Measurements from ENCODE around the gene USP35.

GRCh38 chr11:78199015-78199652, 10.4 kb downstream of the USP35 start:
- no peak for TF ChIP-seq POLR2A (IDR thresholded peaks at IDR 0.05)
- TF ChIP-seq, protein P1, sequence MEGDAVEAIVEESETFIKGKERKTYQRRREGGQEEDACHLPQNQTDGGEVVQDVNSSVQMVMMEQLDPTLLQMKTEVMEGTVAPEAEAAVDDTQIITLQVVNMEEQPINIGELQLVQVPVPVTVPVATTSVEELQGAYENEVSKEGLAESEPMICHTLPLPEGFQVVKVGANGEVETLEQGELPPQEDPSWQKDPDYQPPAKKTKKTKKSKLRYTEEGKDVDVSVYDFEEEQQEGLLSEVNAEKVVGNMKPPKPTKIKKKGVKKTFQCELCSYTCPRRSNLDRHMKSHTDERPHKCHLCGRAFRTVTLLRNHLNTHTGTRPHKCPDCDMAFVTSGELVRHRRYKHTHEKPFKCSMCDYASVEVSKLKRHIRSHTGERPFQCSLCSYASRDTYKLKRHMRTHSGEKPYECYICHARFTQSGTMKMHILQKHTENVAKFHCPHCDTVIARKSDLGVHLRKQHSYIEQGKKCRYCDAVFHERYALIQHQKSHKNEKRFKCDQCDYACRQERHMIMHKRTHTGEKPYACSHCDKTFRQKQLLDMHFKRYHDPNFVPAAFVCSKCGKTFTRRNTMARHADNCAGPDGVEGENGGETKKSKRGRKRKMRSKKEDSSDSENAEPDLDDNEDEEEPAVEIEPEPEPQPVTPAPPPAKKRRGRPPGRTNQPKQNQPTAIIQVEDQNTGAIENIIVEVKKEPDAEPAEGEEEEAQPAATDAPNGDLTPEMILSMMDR (IDR thresholded peaks at IDR 0.05) = no peak

Data from upper lobe of left lung (tissue), 4 donors.